Activated gamma-delta T cell treated with Interleukin-2 at 50 U/mL for 16 hours (primary cell): ENCODE results near the gene PLIN4.
A peak's percentile ranks its signal among the peaks of the same experiment; 100 is the strongest.

Experiments used
- DNase-seq: peaks from one replicate; pipeline ENCODE4 v3.0.0-alpha.2; 2020

PLIN4 gene

GRCh38 chr19:4483385-4483784, 34.9 kb downstream of the PLIN4 start:
- DNase-seq: no peak

GRCh38 chr19:4482721-4483364, 35.4 kb downstream of the PLIN4 start:
- DNase-seq: no peak

DNA sequence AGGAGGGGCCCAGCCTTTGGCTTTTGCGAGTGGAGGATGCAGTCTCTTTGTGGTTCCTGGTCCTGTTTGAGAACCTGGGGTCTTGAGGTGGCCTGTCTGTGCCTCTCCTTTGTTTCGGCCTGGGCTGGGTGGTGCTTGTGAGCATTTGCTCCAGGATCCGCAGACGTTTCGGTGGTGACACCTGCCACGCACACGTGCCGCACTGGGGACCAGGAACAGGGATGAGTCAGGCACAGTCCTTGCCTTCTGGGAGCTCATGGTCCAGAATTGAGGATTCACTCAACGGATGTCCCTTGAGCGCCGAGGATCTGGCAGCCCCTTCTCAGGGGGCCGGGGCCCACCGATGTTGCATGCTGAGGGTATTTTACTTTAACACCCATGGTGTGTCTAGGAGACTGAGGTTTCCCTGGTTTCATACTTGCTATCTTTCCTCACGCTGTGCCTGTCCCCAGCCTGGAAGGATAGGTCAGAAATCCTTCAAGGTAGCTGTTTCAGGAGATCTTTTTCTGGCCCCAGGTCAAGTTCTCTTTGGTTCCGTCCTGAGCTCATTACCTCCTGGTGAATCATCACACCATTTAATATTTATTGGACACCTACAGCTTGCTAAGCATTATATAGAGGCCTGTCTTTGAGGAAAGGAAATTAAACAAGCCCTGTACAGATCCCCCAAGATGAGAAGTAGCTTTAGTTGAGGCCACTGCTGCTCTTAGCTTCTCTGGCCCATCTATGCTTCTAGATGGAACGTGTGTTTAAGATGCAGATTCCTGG, 41.1 kb downstream of the PLIN4 start:
- DNase-seq: no peak

DNA sequence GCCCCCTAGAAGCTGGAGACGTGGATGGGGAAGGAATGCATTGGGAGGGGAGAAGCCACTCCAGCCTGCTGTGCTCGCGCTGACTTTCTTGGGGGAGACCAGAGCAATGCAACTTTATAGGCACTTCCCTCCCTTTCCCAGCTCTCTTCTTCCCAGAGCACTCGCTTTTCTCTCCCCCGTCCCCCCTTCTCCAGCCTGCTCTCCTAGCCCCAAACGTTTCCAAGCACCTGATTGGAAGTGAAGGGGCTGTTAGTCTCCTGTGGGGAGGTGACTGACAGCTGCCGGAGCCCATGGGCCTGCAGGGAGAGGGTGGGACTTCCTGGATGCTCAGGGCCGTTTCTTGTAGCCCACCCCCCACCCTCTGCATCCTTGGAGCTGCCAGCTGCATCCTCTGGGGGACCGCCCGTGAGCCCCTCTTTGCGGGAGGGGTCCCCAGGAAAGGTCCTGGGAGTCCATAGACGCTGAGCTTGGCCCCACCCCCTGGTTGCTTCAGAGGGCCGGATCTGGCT, 43.7 kb downstream of the PLIN4 start:
- DNase-seq: no peak

DNA sequence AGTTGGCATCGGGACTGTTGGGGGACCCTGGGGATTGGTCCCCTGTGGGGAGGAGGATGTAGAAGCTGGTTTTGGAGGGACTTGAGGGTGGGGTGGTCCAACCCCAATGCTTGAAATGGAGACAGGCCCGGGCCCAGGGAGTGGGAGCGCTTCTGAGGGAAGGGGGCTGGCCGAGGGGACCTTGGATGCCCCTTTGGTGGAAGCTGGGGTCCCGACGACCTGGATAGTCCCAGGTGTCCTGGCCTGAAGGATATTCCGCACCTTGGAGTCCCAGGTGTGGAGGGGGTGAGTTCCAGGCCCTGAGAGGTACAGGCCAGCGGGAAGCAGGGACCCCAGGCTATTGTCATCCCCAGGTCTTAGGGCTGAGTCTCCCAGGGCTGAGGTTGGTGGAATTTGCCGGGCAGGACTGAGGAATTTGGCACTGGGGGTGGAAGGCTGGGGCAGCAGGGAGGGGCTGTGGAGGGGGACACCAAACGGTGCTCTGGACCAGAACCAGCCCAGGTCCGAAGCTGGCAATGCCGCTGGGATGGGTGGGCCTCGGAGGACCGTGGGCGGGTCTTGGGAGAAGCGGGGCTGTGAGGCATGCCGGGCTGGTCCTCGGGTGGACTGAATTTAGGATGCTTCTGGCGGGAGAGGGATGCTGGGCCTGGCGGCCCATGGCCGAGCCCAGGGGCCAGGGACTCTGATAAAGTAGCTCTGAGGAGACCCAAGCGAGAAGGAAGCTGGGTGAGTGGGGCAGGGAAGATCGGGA, 44.3 kb downstream of the PLIN4 start:
- DNase-seq: no peak

DNA sequence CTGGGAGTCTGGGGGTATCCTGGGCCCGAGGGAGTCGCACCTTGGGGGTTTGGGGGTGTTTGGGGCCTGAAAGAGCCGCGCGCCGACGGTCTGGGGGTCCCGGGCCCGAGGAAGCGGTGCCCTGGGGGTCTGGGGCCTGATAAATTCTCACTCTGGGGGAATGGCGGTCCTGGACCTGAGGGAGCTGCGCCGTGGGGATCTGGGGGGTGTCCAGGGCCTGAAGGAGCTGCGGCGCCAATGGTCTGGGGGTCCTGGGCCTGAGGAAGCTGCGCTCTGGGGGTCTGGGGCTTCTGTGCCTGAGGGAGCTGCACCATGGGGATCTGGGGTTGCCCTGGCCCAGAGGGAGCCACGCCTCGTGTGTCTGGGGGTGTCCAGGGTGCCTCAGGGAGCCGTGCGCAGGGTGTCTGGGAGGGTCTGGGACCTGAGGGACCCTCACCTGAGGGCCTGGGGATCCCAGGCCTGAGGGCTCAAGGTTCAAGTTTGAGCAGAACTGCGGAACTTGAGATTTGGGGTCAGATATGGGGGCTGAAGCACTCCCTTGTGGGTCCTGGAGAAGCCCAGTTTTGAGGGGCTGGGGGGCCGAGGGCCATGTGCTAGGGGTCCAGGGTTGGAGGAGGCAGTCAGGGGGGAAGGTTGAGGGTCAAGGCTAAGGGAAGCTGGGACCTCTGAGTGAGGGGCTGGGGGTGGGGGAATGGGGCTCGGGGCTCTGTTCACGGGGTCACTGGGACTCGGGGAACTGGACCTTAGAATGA, 45.1 kb downstream of the PLIN4 start:
- no peak for DNase-seq

- no peak for DNase-seq
These were observed 45.9 kb downstream of the PLIN4 start, which contains the start of gene HDGFL2 for GRCh38 chr19:4472174-4472974. HDGFL2 (plus strand) TSS chr19:4472297; CDS start chr19:4472351, 54 bp downstream.

- peak; percentile 97 for DNase-seq
These were observed 46.7 kb downstream of the PLIN4 start for GRCh38 chr19:4471403-4472173.

GRCh38 chr19:4467835-4468234, 50.5 kb downstream of the PLIN4 start:
- DNase-seq: no peak

- DNase-seq: no peak
These were observed 53.3 kb downstream of the PLIN4 start for GRCh38 chr19:4464815-4465581.

DNA sequence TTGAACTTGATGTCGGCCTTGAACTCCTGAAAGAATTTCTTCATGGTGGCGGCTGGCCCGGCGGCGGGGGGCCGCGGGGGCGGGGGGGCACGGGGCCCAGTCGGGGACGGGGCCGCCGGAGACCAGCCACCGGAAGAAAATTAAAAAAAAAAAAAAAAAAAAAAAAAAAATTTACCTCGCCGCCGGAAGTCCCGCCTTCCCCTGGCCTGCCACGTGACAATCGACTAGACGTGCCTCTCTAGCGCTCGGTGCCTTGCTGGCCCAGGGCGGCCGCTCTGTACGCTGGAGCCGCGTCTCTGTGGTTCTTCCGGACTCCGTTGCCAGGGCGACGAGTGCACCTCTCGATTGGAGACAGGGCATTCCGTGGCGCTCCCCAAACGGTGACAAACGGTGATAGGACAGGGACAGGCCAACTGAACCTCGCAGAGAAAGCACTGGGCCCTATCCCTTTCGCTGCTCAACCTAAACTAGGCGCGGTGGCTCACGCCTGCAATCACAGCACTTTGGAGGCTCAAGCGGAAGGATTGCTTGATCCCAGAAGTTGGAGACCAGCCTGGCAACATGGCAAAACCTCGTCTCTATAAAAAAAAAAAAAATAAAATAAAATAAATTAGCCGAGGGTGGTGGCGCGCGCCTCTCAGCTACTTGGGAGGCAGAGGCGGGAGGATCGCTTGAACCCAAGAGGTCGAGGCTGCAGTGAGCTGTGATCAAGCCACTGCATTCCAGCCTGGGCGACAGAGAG, 60.5 kb downstream of the PLIN4 start, which contains the start of gene UBXN6:
TSS of gene UBXN6 (minus strand) at position 141 of the 742 bp plus-strand sequence. CDS start at position 44, 97 bp downstream.
- DNase-seq: peak; percentile 96

DNA sequence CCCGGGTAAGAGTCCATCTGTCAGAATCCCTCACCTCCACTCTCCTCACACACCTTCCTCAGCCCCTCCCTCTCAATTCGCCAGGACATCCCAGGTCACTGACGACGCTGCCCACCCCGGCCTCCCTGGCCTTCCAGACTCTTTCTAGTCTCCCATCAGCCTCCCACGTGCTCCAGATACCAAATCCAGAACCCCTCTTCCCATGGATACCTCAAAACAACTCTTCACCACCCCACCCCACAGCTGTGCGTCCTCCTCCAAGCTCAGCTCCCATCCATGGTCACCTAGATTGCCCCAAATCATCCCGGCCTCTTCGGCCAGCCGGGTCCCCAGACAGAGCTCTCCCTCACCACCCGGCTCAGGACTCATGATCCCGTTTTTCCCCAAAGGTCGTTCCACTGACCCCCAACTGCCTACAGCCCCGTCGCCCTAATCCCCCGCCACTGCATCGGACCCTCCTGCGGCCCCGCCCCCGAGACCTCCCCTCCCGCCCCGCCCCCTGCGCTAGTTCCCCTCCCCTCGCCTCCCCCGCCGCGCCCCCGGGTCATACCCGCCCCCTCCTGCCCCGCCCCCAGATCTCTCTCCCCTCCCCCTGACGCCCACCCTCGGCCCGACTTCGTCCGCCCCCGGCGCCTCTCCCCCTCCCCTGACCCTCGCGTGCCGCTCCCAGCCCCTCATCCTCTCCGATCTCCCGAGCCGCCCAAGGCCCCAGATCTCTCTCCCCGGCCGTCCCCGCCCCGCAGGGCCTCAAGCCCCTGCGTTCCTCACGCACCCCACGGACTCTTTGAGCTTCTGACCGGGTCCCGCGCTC, 61.2 kb downstream of the PLIN4 start:
- peak; percentile 39 for DNase-seq

DNA sequence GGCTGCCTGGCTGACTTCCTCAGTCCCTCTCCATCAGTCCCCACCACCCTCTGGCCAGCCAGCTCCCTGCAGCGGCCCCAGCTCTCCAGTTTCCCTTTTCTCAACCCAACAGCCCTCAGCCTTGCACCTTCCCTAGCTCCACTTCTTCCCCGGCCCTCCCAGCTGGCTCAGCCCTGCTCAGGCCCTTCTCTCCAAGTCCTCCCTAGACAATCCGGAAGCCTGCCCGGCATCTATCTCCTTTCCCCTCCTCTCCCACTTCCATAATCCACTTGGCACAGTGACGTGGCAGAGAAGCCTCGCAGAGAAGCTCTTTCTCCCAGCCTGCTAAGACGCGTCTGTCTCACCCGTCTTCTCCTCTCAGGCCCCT, 61.8 kb downstream of the PLIN4 start:
- DNase-seq: no peak

- no peak for DNase-seq
These were observed 62.4 kb downstream of the PLIN4 start for GRCh38 chr19:4455719-4456475.

DNA sequence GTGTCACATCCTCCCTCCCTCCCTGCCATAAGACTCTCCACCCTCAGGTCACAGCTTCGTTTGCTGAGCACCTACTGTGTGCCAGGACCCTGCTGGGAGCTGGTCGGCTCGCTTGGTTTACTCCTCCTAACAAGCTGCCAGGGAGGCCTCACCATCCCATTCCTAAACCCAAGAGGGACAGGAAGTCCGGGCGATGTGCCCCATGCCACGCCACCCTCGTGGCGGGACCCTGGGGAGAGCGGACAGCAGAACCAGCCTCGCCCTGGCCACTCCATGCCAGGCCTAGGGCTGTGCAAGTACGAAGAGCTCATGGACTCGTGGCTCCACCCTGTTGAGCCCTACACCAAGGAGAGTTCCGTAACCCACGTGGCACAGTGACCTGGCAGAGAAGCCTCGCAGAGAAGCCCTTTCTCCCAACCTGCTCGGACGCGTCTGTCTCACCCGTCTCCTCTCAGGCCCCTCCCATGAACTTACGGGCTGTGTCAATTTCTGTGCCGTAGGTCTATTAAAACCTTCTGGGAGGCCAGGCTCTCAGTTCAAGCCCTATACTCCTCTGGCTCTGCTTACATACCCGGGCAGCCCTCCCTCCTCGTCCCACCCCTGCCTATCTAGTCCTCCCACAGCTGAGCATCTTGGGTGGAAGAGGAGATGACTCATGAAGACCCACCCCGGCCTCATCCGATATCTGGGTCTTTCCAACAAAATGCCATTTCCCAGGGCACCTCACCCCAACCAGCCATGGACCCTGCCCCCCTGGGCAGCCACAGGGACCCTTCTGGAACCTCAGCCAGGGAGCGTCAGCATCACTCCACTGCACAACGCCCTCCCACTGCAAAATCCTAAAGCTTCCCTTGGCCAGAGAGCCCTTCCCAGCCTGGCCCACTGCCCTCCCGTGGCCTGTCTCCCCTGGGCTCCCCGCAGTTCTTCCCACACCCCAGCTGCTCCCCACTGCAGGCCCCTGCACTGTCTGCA, 63.3 kb downstream of the PLIN4 start:
- DNase-seq: no peak
